Upper lobe of right lung (tissue), 1 donor: ENCODE data around the gene ASTN2. TPM values are rescaled to one million over a fixed set of nuclear protein-coding genes. Genes with fewer than 3 reads are reported as not detected.

Experiments
- ATAC-seq: fragments of 200-7000 bp; cut with Tn5 transposase; one replicate; pipeline ENCODE4 v1.9.1; 2020; ENCODE audit warnings: mild to moderate bottlenecking, moderate library complexity
- DNase-seq: peaks from one replicate; pipeline ENCODE4 v3.0.0-alpha.2; 2020
- H3K27ac ChIP-seq: fragments of 200-600 bp; one replicate; pipeline ENCODE4 v1.8.0; 2022
- H3K27me3 ChIP-seq: fragments of 200-600 bp; one replicate; pipeline ENCODE4 v1.8.0; 2022; ENCODE audit warnings: mild to moderate bottlenecking
- H3K36me3 ChIP-seq: fragments of 200-600 bp; one replicate; pipeline ENCODE4 v1.8.0; 2022
- H3K4me1 ChIP-seq: fragments of 200-600 bp; one replicate; pipeline ENCODE4 v1.8.0; 2022
- H3K4me3 ChIP-seq: fragments of 200-600 bp; one replicate; pipeline ENCODE4 v1.8.0; 2022; ENCODE audit warnings: mild to moderate bottlenecking
- H3K9me3 ChIP-seq: fragments of 200-600 bp; one replicate; pipeline ENCODE4 v1.8.0; 2022
- intact Hi-C: fragments of 100-400 bp; cut with DNase I; formaldehyde crosslinking; loops from one replicate; pipeline ENCODE4 v1.11.0; 2022
- total RNA-seq: library from RNA; stranded (reverse); fragmentation: NEBNext Ultra II Directional; extraction: Animal tissue kit (Norgen Biotek cat#: 25700); gene quantifications from one replicate; pipeline ENCODE4 v1.2.1, GENCODE V29; 2021
- TF ChIP-seq, protein P1 (sequence below): fragments of 200-600 bp; IDR thresholded peaks from one replicate; pipeline ENCODE4 v1.8.0; 2022; ENCODE audit warnings: antibody characterized with exemption
- donor health status: DM: no; HTN: yes; CAD: no; lungs with severe emphysema.

Gene ASTN2
- total RNA-seq, 1 donor from 2014 or later, result 3.8 TPM

DNA sequence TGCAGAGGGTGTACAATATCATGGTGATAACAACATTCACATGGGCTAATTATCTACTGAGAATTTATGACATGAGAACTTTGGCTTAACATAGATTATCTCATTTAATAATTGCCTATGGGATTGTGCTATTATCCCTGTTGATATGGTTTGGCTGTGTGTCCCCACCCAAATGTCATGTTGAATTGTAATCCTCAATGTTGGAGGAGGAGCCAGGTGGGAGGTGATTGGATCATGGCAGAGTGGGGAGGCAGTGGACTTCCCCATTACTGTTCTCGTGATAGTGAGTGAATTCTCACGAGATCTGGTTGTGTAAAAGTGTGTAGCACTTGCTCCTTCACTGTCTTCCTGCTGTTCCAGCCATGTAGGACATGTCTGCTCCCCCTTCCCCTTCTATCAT, 541.4 kb downstream of the ASTN2 start:
- no peak for ATAC-seq
- intact Hi-C loops, result no loop called here
- H3K9me3 ChIP-seq, result peaks cover 9% of the 10 kb centered on the region
- no peak for DNase-seq
- H3K27me3 ChIP-seq, result no peaks in the 10 kb centered on the region
- TF ChIP-seq, protein P1, sequence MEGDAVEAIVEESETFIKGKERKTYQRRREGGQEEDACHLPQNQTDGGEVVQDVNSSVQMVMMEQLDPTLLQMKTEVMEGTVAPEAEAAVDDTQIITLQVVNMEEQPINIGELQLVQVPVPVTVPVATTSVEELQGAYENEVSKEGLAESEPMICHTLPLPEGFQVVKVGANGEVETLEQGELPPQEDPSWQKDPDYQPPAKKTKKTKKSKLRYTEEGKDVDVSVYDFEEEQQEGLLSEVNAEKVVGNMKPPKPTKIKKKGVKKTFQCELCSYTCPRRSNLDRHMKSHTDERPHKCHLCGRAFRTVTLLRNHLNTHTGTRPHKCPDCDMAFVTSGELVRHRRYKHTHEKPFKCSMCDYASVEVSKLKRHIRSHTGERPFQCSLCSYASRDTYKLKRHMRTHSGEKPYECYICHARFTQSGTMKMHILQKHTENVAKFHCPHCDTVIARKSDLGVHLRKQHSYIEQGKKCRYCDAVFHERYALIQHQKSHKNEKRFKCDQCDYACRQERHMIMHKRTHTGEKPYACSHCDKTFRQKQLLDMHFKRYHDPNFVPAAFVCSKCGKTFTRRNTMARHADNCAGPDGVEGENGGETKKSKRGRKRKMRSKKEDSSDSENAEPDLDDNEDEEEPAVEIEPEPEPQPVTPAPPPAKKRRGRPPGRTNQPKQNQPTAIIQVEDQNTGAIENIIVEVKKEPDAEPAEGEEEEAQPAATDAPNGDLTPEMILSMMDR, result no peak
- no peaks in the 10 kb centered on the region for H3K36me3 ChIP-seq
- H3K27ac ChIP-seq, result no peak overlapping the region
- no peaks in the 10 kb centered on the region for H3K4me1 ChIP-seq
- H3K4me3 ChIP-seq, result no peak overlapping the region

DNA sequence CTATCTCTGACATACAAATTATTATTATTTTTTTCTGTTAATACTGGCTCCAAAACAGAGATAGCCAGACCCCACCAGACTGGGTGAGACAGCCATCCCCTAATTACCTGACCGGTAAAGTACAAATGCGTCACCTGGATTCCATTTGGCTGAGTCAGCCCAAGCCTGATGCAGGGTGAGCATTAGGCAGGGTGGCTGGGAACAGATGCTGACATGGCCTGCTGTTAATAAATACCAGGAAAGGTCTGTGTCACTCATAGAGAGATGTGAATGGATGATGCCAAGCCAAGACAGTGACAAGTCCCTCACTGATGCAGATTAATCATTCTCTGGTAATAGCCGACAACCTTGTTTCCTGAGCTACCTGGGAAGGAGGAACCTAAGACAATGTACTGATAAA, 544.3 kb downstream of the ASTN2 start:
- intact Hi-C loops, result no loop called here
- Histone ChIP-seq H3K36me3 (no peaks in the 10 kb centered on the region), H3K27me3 (no peaks in the 10 kb centered on the region), H3K9me3 (no peaks in the 10 kb centered on the region), H3K4me3 (no peak overlapping the region), H3K27ac (no peak overlapping the region), H3K4me1 (no peaks in the 10 kb centered on the region)
- ATAC-seq (no peak), DNase-seq (no peak)
- TF ChIP-seq, protein P1, result no peak

DNA sequence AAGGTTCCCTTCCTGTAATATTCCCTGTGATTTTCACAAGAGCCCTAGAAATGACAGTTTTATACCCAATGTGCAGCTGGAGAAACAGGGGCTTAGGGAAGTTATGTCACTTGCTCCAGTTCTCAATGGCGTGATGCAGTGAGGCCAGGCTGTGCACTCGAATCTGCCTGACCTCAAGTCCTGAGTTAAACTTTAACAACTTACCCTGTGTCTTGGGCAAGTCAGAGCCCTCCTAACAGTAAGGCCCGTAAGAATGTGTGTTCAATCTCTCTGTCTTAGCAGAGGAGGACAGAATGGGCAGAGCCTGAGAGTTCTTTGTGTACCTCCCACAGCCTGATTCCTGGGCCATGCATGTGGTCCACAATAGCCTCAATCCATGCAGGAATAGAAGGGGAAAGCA, 546.7 kb downstream of the ASTN2 start:
- H3K9me3 ChIP-seq, result no peaks in the 10 kb centered on the region

DNA sequence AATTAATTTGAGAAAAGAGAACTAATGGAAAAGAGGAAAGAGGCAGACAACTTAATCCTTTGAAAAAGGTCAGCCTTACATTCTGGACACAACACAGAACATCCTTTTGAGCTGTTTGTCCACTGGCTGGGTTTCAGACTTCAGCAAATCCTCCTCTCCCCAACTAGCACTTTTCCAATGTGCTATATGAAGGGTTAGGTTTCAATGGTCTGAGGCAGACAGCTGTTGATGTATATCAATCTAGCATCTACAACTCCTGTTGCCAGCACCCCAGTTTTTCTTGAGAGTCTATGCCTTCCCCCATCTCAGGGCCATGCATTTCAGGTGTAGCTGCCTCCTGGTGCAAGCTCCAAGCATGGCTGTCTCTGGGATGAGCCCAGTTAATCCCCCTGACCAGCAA, 553.5 kb downstream of the ASTN2 start:
- H3K27ac ChIP-seq, result no peak overlapping the region
- ATAC-seq, result no peak
- peaks cover 4% of the 10 kb centered on the region for H3K27me3 ChIP-seq
- TF ChIP-seq, protein P1, result no peak
- DNase-seq, result no peak
- no peak overlapping the region for H3K4me3 ChIP-seq
- intact Hi-C loops, result no loop called here
- H3K9me3 ChIP-seq, result no peaks in the 10 kb centered on the region
- H3K4me1 ChIP-seq, result no peaks in the 10 kb centered on the region
- H3K36me3 ChIP-seq, result no peaks in the 10 kb centered on the region

More for the DNA sequence above, 546.7 kb downstream of the ASTN2 start:
- TF ChIP-seq, protein P1, result no peak
- Histone ChIP-seq H3K4me3 (no peak overlapping the region), H3K27me3 (peaks cover 2% of the 10 kb centered on the region), H3K36me3 (no peaks in the 10 kb centered on the region), H3K4me1 (no peaks in the 10 kb centered on the region), H3K27ac (no peak overlapping the region)
- intact Hi-C loops, result no loop called here
- peak; percentile 45 for ATAC-seq
- DNase-seq, result no peak

DNA sequence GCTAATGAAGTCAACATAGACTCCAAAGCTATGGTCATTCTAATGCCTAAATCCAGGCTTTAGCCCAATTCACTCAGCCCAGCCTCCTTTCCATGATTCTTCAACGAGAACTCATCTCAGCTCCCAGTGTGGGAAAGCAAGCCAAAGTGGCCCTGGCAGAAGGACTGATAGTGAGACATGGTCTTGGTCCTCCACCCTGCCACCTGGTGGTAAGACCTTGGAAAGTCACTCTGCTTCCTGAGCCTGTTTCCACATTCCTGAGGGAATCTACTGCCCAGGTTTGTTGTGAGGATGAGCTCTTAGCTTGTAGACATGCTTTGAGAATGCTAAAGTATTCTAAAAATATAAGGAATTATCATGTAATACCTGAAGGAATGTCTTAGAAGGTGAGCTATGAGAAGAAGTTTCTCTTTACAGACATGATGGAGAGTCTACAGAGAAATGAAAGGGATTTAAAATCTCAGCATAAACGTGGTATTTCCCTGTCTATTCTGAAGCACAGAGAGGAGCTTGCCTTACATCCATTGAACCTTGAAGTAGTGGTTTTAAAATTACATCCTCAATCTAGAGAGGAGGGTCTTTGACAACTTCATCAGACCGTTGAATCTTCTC, 554.2 kb downstream of the ASTN2 start:
- ATAC-seq (peak; percentile 87), DNase-seq (no peak)
- TF ChIP-seq, protein P1, result peak; percentile 81
- no peaks in the 10 kb centered on the region for H3K4me1 ChIP-seq
- no peak overlapping the region for H3K27ac ChIP-seq
- intact Hi-C loops, result no loop called here
- H3K27me3 ChIP-seq, result peaks cover 4% of the 10 kb centered on the region
- H3K4me3 ChIP-seq, result no peak overlapping the region
- H3K9me3 ChIP-seq, result no peaks in the 10 kb centered on the region
- H3K36me3 ChIP-seq, result no peaks in the 10 kb centered on the region

DNA sequence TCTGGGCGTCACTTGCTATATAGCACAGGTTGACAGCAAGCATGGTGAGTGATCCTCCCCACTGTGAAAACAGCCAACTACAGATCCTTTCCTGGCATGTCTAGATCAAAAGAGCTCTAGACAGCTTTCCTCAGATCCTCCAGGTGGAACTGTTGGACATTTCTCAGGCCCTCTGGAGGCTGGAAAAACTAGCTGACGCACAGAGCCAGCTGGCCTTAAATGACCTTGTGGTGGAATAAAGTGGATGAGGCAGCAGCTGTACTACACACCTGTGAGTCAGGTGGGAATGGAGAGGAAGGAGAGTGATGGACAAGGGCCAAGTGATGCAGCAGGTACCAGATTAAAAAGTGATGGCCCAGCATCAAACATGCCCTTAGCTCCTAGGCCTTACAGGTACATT, 555.1 kb downstream of the ASTN2 start:
- intact Hi-C loops, result loop anchor here (10.0 kb wide), 1 partner anchor 125 kb away; no protein-coding TSS in a partner anchor

More for the DNA sequence above, 555.1 kb downstream of the ASTN2 start:
- no peak for ATAC-seq
- no peak overlapping the region for H3K4me3 ChIP-seq
- no peaks in the 10 kb centered on the region for H3K36me3 ChIP-seq
- TF ChIP-seq, protein P1, result no peak
- H3K9me3 ChIP-seq, result no peaks in the 10 kb centered on the region
- no peak overlapping the region for H3K27ac ChIP-seq
- peaks cover 4% of the 10 kb centered on the region for H3K27me3 ChIP-seq
- no peak for DNase-seq
- H3K4me1 ChIP-seq, result no peaks in the 10 kb centered on the region
